Measurements from ENCODE around the gene MEP1B.

DNA sequence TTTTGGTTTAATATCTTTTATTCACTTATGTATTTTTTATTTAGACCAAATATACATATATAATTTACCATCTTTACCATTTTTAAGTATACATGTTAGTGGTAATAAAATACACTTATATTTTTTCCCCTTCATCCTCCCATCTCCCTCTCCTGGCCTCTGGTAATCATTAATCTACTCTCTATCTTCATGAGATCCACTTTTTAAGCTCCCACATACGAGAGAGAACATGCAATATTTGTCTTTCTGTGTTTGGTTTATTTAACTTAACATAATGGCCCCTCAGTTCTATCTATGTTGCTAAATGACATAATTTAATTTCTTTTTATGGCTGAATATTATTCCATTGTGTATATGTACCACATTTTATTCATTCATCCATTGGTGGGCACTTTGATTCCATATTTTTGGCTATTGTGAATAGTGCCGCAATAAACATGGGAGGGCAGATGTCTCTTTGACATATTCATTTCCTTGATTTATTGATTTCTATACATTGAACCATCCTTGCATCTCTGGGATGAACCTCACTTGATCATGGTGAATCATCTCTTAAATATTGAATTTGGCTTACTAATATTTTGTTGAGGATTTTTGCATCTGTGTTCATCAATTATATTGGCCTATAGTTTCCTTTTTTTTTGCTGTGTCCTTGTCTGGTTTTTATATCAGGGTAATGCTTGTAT lies 41.5 kb upstream of the MEP1B start:
- TF ChIP-seq POLR2A (IDR thresholded peaks at IDR 0.05): no peak
- TF ChIP-seq, protein P1, sequence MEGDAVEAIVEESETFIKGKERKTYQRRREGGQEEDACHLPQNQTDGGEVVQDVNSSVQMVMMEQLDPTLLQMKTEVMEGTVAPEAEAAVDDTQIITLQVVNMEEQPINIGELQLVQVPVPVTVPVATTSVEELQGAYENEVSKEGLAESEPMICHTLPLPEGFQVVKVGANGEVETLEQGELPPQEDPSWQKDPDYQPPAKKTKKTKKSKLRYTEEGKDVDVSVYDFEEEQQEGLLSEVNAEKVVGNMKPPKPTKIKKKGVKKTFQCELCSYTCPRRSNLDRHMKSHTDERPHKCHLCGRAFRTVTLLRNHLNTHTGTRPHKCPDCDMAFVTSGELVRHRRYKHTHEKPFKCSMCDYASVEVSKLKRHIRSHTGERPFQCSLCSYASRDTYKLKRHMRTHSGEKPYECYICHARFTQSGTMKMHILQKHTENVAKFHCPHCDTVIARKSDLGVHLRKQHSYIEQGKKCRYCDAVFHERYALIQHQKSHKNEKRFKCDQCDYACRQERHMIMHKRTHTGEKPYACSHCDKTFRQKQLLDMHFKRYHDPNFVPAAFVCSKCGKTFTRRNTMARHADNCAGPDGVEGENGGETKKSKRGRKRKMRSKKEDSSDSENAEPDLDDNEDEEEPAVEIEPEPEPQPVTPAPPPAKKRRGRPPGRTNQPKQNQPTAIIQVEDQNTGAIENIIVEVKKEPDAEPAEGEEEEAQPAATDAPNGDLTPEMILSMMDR (IDR thresholded peaks at IDR 0.05): no peak
- TF ChIP-seq POLR2AphosphoS5 (IDR thresholded peaks at IDR 0.05): no peak
